ENCODE data around the gene SEMA4B.

SEMA4B gene

GRCh38 chr15:90266485-90266884, 65.4 kb downstream of the SEMA4B start:
- Histone ChIP-seq H4K20me1 (ENCODE audit: control insufficient read depth, insufficient read depth, low read depth, low read length) (peaks cover 4% of the 10 kb centered on the region; the same call in 1 of the 2 replicates), H3K4me1 (ENCODE audit: control insufficient read depth, low read length) (peaks cover 40% of the 10 kb centered on the region), H3F3A (ENCODE audit: control insufficient read depth, insufficient read depth) (peaks cover 8% of the 10 kb centered on the region; the same call in 1 of the 2 replicates), H3K36me3 (ENCODE audit: control insufficient read depth, low read length) (peaks cover 43% of the 10 kb centered on the region), H3K4me2 (ENCODE audit: low read length) (peak overlapping the region; percentile 95), H3K4me3 (ENCODE audit: low read length) (peak overlapping the region; percentile 89), H3K27me3 (ENCODE audit: control insufficient read depth, low read length) (no peaks in the 10 kb centered on the region), H3K9me2 (replicated peaks; ENCODE audit: control insufficient read depth, low read length) (no peaks in the 10 kb centered on the region), H3K27ac (ENCODE audit: low read depth, low read length) (peak overlapping the region; percentile 80), H3K79me2 (ENCODE audit: control insufficient read depth, low read length) (peaks cover 67% of the 10 kb centered on the region), H3K9me3 (ENCODE audit: control insufficient read depth, insufficient read depth, low read length) (no peaks in the 10 kb centered on the region)
- TF ChIP-seq CTCF (IDR thresholded peaks at IDR 0.05; ENCODE audit: low read depth, low read length, poor library complexity, severe bottlenecking) = no peak
- TF ChIP-seq EZH2phosphoT487 (IDR thresholded peaks at IDR 0.05; ENCODE audit: borderline replicate concordance, low read length) = no peak

GRCh38 chr15:90268415-90268814, 67.3 kb downstream of the SEMA4B start:
- no peak overlapping the region for H3K27ac ChIP-seq (ENCODE audit: low read depth, low read length)
- TF ChIP-seq EZH2phosphoT487 (IDR thresholded peaks at IDR 0.05; ENCODE audit: borderline replicate concordance, low read length) (no peak), CTCF (IDR thresholded peaks at IDR 0.05; ENCODE audit: low read depth, low read length, poor library complexity, severe bottlenecking) (no peak)
- H3F3A ChIP-seq (ENCODE audit: control insufficient read depth, insufficient read depth) = peaks cover 8% of the 10 kb centered on the region; the same call in 1 of the 2 replicates
- peak overlapping the region; percentile 89 for H3K4me3 ChIP-seq (ENCODE audit: low read length)
- H3K27me3 ChIP-seq (ENCODE audit: control insufficient read depth, low read length) = no peaks in the 10 kb centered on the region
- no peaks in the 10 kb centered on the region for H3K9me3 ChIP-seq (ENCODE audit: control insufficient read depth, insufficient read depth, low read length)
- H3K9me2 ChIP-seq (replicated peaks; ENCODE audit: control insufficient read depth, low read length) = no peaks in the 10 kb centered on the region
- peaks cover 39% of the 10 kb centered on the region for H3K4me1 ChIP-seq (ENCODE audit: control insufficient read depth, low read length)
- peak overlapping the region; percentile 95 for H3K4me2 ChIP-seq (ENCODE audit: low read length)
- H3K79me2 ChIP-seq (ENCODE audit: control insufficient read depth, low read length) = peaks cover 87% of the 10 kb centered on the region
- peaks cover 4% of the 10 kb centered on the region; the same call in 1 of the 2 replicates for H4K20me1 ChIP-seq (ENCODE audit: control insufficient read depth, insufficient read depth, low read depth, low read length)
- H3K36me3 ChIP-seq (ENCODE audit: control insufficient read depth, low read length) = peaks cover 62% of the 10 kb centered on the region

GRCh38 chr15:90270502-90271150, 69.5 kb downstream of the SEMA4B start:
- Histone ChIP-seq H3K79me2 (ENCODE audit: control insufficient read depth, low read length) (peaks cover 77% of the 10 kb centered on the region), H3K4me2 (ENCODE audit: low read length) (no peak overlapping the region), H4K20me1 (ENCODE audit: control insufficient read depth, insufficient read depth, low read depth, low read length) (peaks cover 4% of the 10 kb centered on the region; the same call in 1 of the 2 replicates), H3K9me2 (replicated peaks; ENCODE audit: control insufficient read depth, low read length) (no peaks in the 10 kb centered on the region), H3K4me3 (ENCODE audit: low read length) (no peak overlapping the region), H3K27ac (ENCODE audit: low read depth, low read length) (no peak overlapping the region), H3F3A (ENCODE audit: control insufficient read depth, insufficient read depth) (no peaks in the 10 kb centered on the region), H3K9me3 (ENCODE audit: control insufficient read depth, insufficient read depth, low read length) (no peaks in the 10 kb centered on the region), H3K4me1 (ENCODE audit: control insufficient read depth, low read length) (peaks cover 23% of the 10 kb centered on the region), H3K36me3 (ENCODE audit: control insufficient read depth, low read length) (peaks cover 64% of the 10 kb centered on the region), H3K27me3 (ENCODE audit: control insufficient read depth, low read length) (no peaks in the 10 kb centered on the region)
- no peak for TF ChIP-seq CTCF (IDR thresholded peaks at IDR 0.05; ENCODE audit: low read depth, low read length, poor library complexity, severe bottlenecking)
- no peak for TF ChIP-seq EZH2phosphoT487 (IDR thresholded peaks at IDR 0.05; ENCODE audit: borderline replicate concordance, low read length)
